Stomach smooth muscle (tissue), 2 donors: Measurements from ENCODE around the gene BAG2.

Source experiments
- H3K27ac ChIP-seq: one replicate; pipeline ENCODE4 v1.7.0; 2013; ENCODE audit warnings: mild to moderate bottlenecking, low read length, inconsistent platforms
- H3K27me3 ChIP-seq, 2 donors: one replicate each; pipeline ENCODE4 v1.7.0; 2013; ENCODE audit warnings: low read length in 2 of 2; ENCODE audit not compliant: insufficient read depth in 2 of 2, control insufficient read depth in 1 of 2
- H3K36me3 ChIP-seq, 2 donors: one replicate each; pipeline ENCODE4 v1.7.0; 2013; ENCODE audit warnings: low read length in 2 of 2; ENCODE audit not compliant: control insufficient read depth in 2 of 2, insufficient read depth in 2 of 2
- H3K4me1 ChIP-seq: one replicate; pipeline ENCODE4 v1.7.0; 2013; ENCODE audit warnings: low read length; ENCODE audit not compliant: control insufficient read depth, insufficient read depth
- H3K4me3 ChIP-seq, 2 donors: one replicate each; pipeline ENCODE4 v1.7.0; 2013; ENCODE audit warnings: low read length in 2 of 2
- H3K9ac ChIP-seq, 2 donors: one replicate each; pipeline ENCODE4 v1.7.0; 2013; ENCODE audit warnings: low read length in 2 of 2, mild to moderate bottlenecking in 1 of 2
- H3K9me3 ChIP-seq, 2 donors: one replicate each; pipeline ENCODE4 v1.7.0; 2013; ENCODE audit warnings: low read length in 2 of 2; ENCODE audit not compliant: control insufficient read depth in 2 of 2
- donor health status: healthy.
- donor health status: Pancreatic carcinoma.

The BAG2 gene

GRCh38 chr6:57221191-57221935 is 49.2 kb downstream of the BAG2 start:
- H3K9ac ChIP-seq = peak overlapping the region; percentile 90 to 96
- H3K9me3 ChIP-seq = no peaks in the 10 kb centered on the region
- H3K36me3 ChIP-seq = no peaks in the 10 kb centered on the region
- H3K4me3 ChIP-seq = peak overlapping the region; percentile 88 to 96
- no peaks in the 10 kb centered on the region for H3K4me1 ChIP-seq
- H3K27ac ChIP-seq = peak overlapping the region; percentile 88
- no peaks in the 10 kb centered on the region for H3K27me3 ChIP-seq

DNA sequence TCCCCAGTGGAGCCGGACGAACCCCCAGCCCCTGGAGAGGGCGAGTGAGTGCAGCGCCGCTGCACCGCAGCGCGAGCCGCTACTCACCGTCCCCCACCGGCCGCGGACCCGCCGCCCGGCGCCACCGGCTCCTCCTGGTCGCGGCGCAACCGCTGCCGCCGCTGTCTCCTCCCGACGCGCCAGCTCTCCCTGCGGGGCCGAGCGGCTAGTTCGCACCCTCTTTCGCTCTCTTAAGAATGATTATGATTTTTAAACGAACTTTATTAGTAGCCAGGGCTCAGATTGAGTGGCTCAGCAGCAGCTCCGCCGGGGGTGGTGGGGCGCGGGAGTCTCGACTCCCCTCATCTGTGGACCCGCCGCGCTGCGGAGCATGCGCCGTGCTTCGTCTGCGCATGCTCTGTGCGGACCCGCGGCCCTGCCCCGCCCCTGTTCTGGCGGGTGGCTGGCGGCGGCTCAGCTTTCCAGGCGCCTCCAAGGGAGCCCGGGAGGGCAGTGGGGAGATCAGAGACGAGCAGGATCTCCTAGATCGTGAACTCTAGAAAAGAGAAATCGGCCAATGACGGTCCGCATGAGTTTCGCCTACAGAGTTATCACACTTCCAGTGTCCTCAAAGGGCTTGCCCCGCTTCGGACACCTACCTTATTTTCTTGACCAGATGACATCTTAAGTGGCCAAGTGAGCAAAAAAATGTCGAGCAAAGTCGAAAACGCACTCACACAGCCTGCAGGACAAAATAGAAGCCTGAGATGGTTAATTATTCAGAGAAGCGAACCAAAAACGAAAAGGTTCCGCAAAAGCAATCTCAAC is 50.0 kb downstream of the BAG2 start, which contains the start of gene RAB23:
Gene RAB23, minus strand, starts transcription at position 372 of the 807 bp plus-strand sequence. CDS start 11,927 bp downstream, outside the sequence.
- Histone ChIP-seq H3K27me3 (no peaks in the 10 kb centered on the region), H3K9me3 (no peaks in the 10 kb centered on the region), H3K27ac (peak within 1 kb of the TSS; percentile 88), H3K9ac (peak within 1 kb of the TSS; percentile 90 to 96), H3K36me3 (no peaks in the 10 kb centered on the region), H3K4me3 (peak within 1 kb of the TSS; percentile 88 to 96), H3K4me1 (no peaks in the 10 kb centered on the region)

- H3K4me3 ChIP-seq = peak overlapping the region; percentile 88 to 96
- no peaks in the 10 kb centered on the region for H3K36me3 ChIP-seq
- peak overlapping the region; percentile 90 to 96 for H3K9ac ChIP-seq
- H3K27me3 ChIP-seq = no peaks in the 10 kb centered on the region
- H3K27ac ChIP-seq = peak overlapping the region; percentile 88
- H3K9me3 ChIP-seq = no peaks in the 10 kb centered on the region
- no peaks in the 10 kb centered on the region for H3K4me1 ChIP-seq
Observed at GRCh38 chr6:57222743-57223077, 50.6 kb downstream of the BAG2 start.

- H3K4me1 ChIP-seq = no peaks in the 10 kb centered on the region
- H3K27me3 ChIP-seq = no peaks in the 10 kb centered on the region
- no peak overlapping the region for H3K4me3 ChIP-seq
- no peak overlapping the region for H3K27ac ChIP-seq
- no peaks in the 10 kb centered on the region for H3K9me3 ChIP-seq
- no peak overlapping the region for H3K9ac ChIP-seq
- no peaks in the 10 kb centered on the region for H3K36me3 ChIP-seq
Observed at GRCh38 chr6:57224769-57225515, 52.8 kb downstream of the BAG2 start.

DNA sequence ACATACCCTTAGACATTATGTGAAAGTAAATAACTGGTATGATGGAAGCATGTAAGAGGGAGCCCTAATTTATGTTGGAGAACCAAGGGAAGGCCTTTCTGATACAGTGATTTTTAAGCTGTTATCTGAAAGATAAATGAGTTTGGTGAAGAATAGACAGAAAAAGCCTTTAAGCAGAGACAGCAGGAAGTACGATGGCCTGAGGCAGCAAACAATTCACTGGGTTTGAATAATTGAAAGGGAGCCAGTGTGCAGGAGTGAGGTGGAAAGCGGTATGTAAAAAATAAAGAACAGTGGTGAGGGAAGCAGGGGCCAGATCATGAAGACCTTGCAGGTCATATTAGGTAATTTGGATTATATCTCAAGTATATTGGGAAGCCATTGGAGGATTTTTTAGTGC is 54.1 kb downstream of the BAG2 start:
- no peaks in the 10 kb centered on the region for H3K4me1 ChIP-seq
- no peaks in the 10 kb centered on the region for H3K9me3 ChIP-seq
- no peaks in the 10 kb centered on the region for H3K36me3 ChIP-seq
- no peak overlapping the region for H3K4me3 ChIP-seq
- H3K27me3 ChIP-seq = no peaks in the 10 kb centered on the region
- no peak overlapping the region for H3K27ac ChIP-seq
- H3K9ac ChIP-seq = no peak overlapping the region
